ENCODE measurements around the gene TFF2. TPM values are rescaled to one million over a fixed set of nuclear protein-coding genes. Genes with fewer than 3 reads are reported as not detected.
A peak's percentile ranks its signal among the peaks of the same experiment; 100 is the strongest.

Gene TFF2
- polyA plus RNA-seq, 4 donors, result 0.21 to 5.0 (median 1.4) TPM; not detected in 1

GRCh38 chr21:42313501-42313969 is 37.3 kb downstream of the TFF2 start:
- DNase-seq (peak; percentile 69 to 73), FAIRE-seq (no peak)
- Histone ChIP-seq H3K4me1 (ENCODE audit: control insufficient read depth in 3 of 3, insufficient read depth in 2 of 3, low read depth in 1 of 3, low read length in 2 of 3) (peaks cover 5 to 90% (median 8%) of the 10 kb centered on the region in 3 donors), H3K27me3 (ENCODE audit: control insufficient read depth in 3 of 3, insufficient read depth in 3 of 3, low read length in 3 of 3) (no peaks in the 10 kb centered on the region), H3K27ac (ENCODE audit: low read depth in 1 of 3, low read length in 2 of 3) (peak overlapping the region; percentile 24 to 89 (median 71)), H3K36me3 (ENCODE audit: control insufficient read depth in 3 of 3, insufficient read depth in 2 of 3, low read depth in 1 of 3, low read length in 3 of 3) (peaks cover 0 to 17% (median 0%) of the 10 kb centered on the region in 3 donors), H3K9me3 (ENCODE audit: control insufficient read depth in 2 of 2, insufficient read depth in 1 of 2, low read depth in 1 of 2, low read length in 1 of 2) (no peaks in the 10 kb centered on the region), H3K4me3 (ENCODE audit: low read depth in 1 of 3, low read length in 3 of 3) (peak overlapping the region in 2 of 3 donors; percentile 6 to 37)
- 12 to 40% (median 29%) methylated on average over 12 to 13 of the region's 13 CpGs for WGBS, 3 donors

- Histone ChIP-seq H3K9me3 (ENCODE audit: control insufficient read depth in 2 of 2, insufficient read depth in 1 of 2, low read depth in 1 of 2, low read length in 1 of 2) (no peaks in the 10 kb centered on the region), H3K27me3 (ENCODE audit: control insufficient read depth in 3 of 3, insufficient read depth in 3 of 3, low read length in 3 of 3) (no peaks in the 10 kb centered on the region), H3K36me3 (ENCODE audit: control insufficient read depth in 3 of 3, insufficient read depth in 2 of 3, low read depth in 1 of 3, low read length in 3 of 3) (peaks cover 0 to 17% (median 0%) of the 10 kb centered on the region in 3 donors), H3K27ac (ENCODE audit: low read depth in 1 of 3, low read length in 2 of 3) (peak overlapping the region in 2 of 3 donors; percentile 71 to 89), H3K4me3 (ENCODE audit: low read depth in 1 of 3, low read length in 3 of 3) (peak overlapping the region in 1 of 3 donors; percentile 37), H3K4me1 (ENCODE audit: control insufficient read depth in 3 of 3, insufficient read depth in 2 of 3, low read depth in 1 of 3, low read length in 2 of 3) (peaks cover 5 to 82% (median 8%) of the 10 kb centered on the region in 3 donors)
- 16 to 62% (median 44%) methylated on average over 14 to 16 of the region's 16 CpGs for WGBS, 3 donors
- no peak for FAIRE-seq
- peak; percentile 35 to 76 for DNase-seq
These were observed 38.1 kb downstream of the TFF2 start for GRCh38 chr21:42312626-42313104.

DNA sequence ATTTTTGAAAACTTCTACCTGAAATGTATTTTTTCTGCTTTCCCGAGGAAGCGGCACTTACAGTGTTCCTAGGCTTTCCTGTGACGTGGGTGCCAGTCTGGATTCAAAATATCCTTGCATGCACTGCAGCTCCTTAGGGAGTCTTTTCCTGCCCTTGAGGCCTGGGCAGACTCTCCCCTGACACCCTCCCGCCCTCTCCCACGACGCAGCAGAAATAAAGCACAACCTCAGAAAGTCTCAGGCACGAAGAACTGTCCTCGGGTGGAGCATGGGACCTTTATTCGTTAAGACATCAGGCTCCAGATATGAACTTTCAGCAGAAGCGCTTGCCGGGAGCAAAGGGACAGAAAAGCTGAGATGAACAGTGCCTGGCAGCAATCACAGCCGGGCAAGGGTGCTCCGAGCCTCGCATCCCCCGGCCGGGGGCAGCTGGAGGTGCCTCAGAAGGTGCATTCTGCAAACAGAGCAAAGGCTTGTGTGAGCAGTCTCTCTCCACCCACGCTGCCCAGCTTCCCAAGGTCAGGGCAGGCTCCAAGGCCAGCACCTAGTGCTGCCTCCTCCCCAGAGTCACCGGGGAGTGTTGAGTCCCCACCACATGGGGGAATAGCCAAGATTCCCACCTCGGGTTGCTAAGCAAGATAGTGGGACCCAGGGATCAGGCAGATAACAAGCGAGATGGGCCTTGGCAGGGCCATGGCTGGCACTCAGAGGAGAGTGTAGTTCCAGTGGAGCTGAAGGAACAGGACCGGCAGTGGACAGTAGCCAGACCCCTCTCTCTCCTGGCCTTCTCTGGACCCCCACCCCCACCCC is 38.8 kb downstream of the TFF2 start:
- FAIRE-seq, result no peak
- no peaks in the 10 kb centered on the region for H3K9me3 ChIP-seq (ENCODE audit: control insufficient read depth in 2 of 2, insufficient read depth in 1 of 2, low read depth in 1 of 2, low read length in 1 of 2)
- H3K27ac ChIP-seq (ENCODE audit: low read depth in 1 of 3, low read length in 2 of 3), result peak overlapping the region in 2 of 3 donors; percentile 25 to 89
- 32 to 67% (median 54%) methylated on average over 20 to 21 of the region's 21 CpGs for WGBS, 3 donors
- H3K36me3 ChIP-seq (ENCODE audit: control insufficient read depth in 3 of 3, insufficient read depth in 2 of 3, low read depth in 1 of 3, low read length in 3 of 3), result peaks cover 0 to 17% (median 0%) of the 10 kb centered on the region in 3 donors
- peak overlapping the region in 1 of 3 donors; percentile 37 for H3K4me3 ChIP-seq (ENCODE audit: low read depth in 1 of 3, low read length in 3 of 3)
- H3K27me3 ChIP-seq (ENCODE audit: control insufficient read depth in 3 of 3, insufficient read depth in 3 of 3, low read length in 3 of 3), result no peaks in the 10 kb centered on the region
- DNase-seq, result peak; percentile 42 to 61
- H3K4me1 ChIP-seq (ENCODE audit: control insufficient read depth in 3 of 3, insufficient read depth in 2 of 3, low read depth in 1 of 3, low read length in 2 of 3), result peaks cover 5 to 76% (median 8%) of the 10 kb centered on the region in 3 donors

GRCh38 chr21:42311160-42311559 is 39.6 kb downstream of the TFF2 start:
- H3K9me3 ChIP-seq (ENCODE audit: control insufficient read depth in 2 of 2, insufficient read depth in 1 of 2, low read depth in 1 of 2, low read length in 1 of 2), result no peaks in the 10 kb centered on the region
- no peaks in the 10 kb centered on the region for H3K27me3 ChIP-seq (ENCODE audit: control insufficient read depth in 3 of 3, insufficient read depth in 3 of 3, low read length in 3 of 3)
- H3K4me3 ChIP-seq (ENCODE audit: low read depth in 1 of 3, low read length in 3 of 3), result no peak overlapping the region
- peak overlapping the region in 1 of 3 donors; percentile 89 for H3K27ac ChIP-seq (ENCODE audit: low read depth in 1 of 3, low read length in 2 of 3)
- peaks cover 0 to 17% (median 0%) of the 10 kb centered on the region in 3 donors for H3K36me3 ChIP-seq (ENCODE audit: control insufficient read depth in 3 of 3, insufficient read depth in 2 of 3, low read depth in 1 of 3, low read length in 3 of 3)
- FAIRE-seq, result no peak
- H3K4me1 ChIP-seq (ENCODE audit: control insufficient read depth in 3 of 3, insufficient read depth in 2 of 3, low read depth in 1 of 3, low read length in 2 of 3), result peaks cover 4 to 67% (median 8%) of the 10 kb centered on the region in 3 donors
- WGBS, 3 donors, result 92 to 94% (median 93%) methylated on average over 13 to 14 of the region's 14 CpGs
- peak in 1 of 2 donors; percentile 29 for DNase-seq

DNA sequence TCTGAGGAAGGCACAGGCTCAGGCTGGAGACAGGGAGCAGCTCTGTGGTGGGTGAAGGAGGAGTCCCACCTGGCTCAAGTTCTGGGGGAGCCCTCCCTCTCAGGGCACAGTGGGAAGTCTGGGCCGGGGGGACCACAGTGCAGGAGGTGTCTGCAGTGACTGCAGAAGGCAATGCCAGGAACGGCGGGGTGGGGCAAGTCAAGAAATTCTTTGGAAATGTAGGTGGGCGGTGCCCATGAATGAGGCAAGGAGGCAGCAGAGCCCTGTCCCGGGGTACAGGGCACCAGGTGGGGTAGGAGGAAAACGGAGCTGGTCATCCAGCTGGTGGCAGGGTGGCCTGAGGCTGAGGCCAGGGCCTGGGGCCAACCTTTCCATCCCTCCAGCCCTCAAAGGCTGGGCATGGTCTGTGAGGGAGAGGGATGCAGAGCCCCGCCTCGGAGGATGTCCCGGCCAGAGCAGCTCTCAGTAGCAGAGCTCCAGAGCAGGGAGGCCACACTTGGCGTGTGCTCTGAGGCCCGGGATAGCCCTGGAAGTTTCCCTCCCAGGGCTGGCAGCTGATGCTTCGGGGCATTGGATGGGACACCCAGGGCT is 40.3 kb downstream of the TFF2 start:
- DNase-seq, result peak; percentile 31
- Histone ChIP-seq H3K4me1 (ENCODE audit: control insufficient read depth in 3 of 3, insufficient read depth in 2 of 3, low read depth in 1 of 3, low read length in 2 of 3) (peaks cover 2 to 62% (median 8%) of the 10 kb centered on the region in 3 donors), H3K36me3 (ENCODE audit: control insufficient read depth in 3 of 3, insufficient read depth in 2 of 3, low read depth in 1 of 3, low read length in 3 of 3) (peaks cover 0 to 17% (median 0%) of the 10 kb centered on the region in 3 donors), H3K27ac (ENCODE audit: low read depth in 1 of 3, low read length in 2 of 3) (peak overlapping the region in 1 of 3 donors; percentile 27), H3K27me3 (ENCODE audit: control insufficient read depth in 3 of 3, insufficient read depth in 3 of 3, low read length in 3 of 3) (no peaks in the 10 kb centered on the region), H3K4me3 (ENCODE audit: low read depth in 1 of 3, low read length in 3 of 3) (no peak overlapping the region), H3K9me3 (ENCODE audit: control insufficient read depth in 2 of 2, insufficient read depth in 1 of 2, low read depth in 1 of 2, low read length in 1 of 2) (no peaks in the 10 kb centered on the region)
- 71 to 86% (median 74%) methylated on average over 12 of the region's 12 CpGs for WGBS, 3 donors
- FAIRE-seq, result no peak

DNA sequence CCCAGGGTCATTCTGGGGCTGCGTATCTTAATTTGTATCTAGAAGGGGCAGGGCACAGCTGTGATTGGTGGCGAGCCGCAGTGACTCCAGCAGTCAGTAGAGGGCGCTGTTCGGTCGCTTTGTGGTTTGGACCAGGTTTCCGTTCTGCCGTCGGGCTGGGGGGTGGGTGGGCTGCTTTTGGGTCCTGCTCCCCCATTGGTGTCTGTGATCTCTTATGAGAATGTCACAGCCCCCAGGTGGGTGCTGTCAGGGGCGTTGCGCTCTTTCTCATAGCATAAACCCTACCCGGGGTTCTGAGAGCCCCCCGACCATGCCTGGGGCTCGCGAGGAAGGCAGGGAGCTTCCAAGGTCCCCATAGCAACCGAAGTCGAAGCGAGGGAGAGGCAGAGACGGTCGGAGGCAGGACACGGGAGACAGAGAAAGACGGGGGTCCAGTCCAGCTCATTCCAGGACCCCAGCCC is 41.0 kb downstream of the TFF2 start:
- H3K27ac ChIP-seq (ENCODE audit: low read depth in 1 of 3, low read length in 2 of 3), result no peak overlapping the region
- peak overlapping the region in 1 of 3 donors; percentile 11 for H3K4me3 ChIP-seq (ENCODE audit: low read depth in 1 of 3, low read length in 3 of 3)
- H3K4me1 ChIP-seq (ENCODE audit: control insufficient read depth in 3 of 3, insufficient read depth in 2 of 3, low read depth in 1 of 3, low read length in 2 of 3), result peaks cover 2 to 55% (median 3%) of the 10 kb centered on the region in 3 donors
- peaks cover 0 to 17% (median 0%) of the 10 kb centered on the region in 3 donors for H3K36me3 ChIP-seq (ENCODE audit: control insufficient read depth in 3 of 3, insufficient read depth in 2 of 3, low read depth in 1 of 3, low read length in 3 of 3)
- no peaks in the 10 kb centered on the region for H3K9me3 ChIP-seq (ENCODE audit: control insufficient read depth in 2 of 2, insufficient read depth in 1 of 2, low read depth in 1 of 2, low read length in 1 of 2)
- 11 to 21% (median 20%) methylated on average over 19 to 22 of the region's 22 CpGs for WGBS, 3 donors
- DNase-seq, result peak; percentile 54 to 81
- FAIRE-seq, result no peak
- no peaks in the 10 kb centered on the region for H3K27me3 ChIP-seq (ENCODE audit: control insufficient read depth in 3 of 3, insufficient read depth in 3 of 3, low read length in 3 of 3)

- Histone ChIP-seq H3K27me3 (ENCODE audit: control insufficient read depth in 3 of 3, insufficient read depth in 3 of 3, low read length in 3 of 3) (no peaks in the 10 kb centered on the region), H3K4me3 (ENCODE audit: low read depth in 1 of 3, low read length in 3 of 3) (no peak overlapping the region), H3K36me3 (ENCODE audit: control insufficient read depth in 3 of 3, insufficient read depth in 2 of 3, low read depth in 1 of 3, low read length in 3 of 3) (peaks cover 0 to 17% (median 0%) of the 10 kb centered on the region in 3 donors), H3K4me1 (ENCODE audit: control insufficient read depth in 3 of 3, insufficient read depth in 2 of 3, low read depth in 1 of 3, low read length in 2 of 3) (peaks cover 2 to 48% (median 3%) of the 10 kb centered on the region in 3 donors), H3K9me3 (ENCODE audit: control insufficient read depth in 2 of 2, insufficient read depth in 1 of 2, low read depth in 1 of 2, low read length in 1 of 2) (no peaks in the 10 kb centered on the region), H3K27ac (ENCODE audit: low read depth in 1 of 3, low read length in 2 of 3) (no peak overlapping the region)
- DNase-seq, result no peak
- no peak for FAIRE-seq
- WGBS, 3 donors, result 48 to 56% (median 51%) methylated on average over 23 of the region's 23 CpGs
These were observed 41.7 kb downstream of the TFF2 start for GRCh38 chr21:42308914-42309752.

Data from small intestine (tissue), 7 donors.